ENCODE data around the gene PLA2G1B.
"Not testable (repeated sequence)": the region's sequence is repeated elsewhere in the genome, so short reads cannot be mapped to it uniquely, and the experiment has no call there.

Gene PLA2G1B

GRCh38 chr12:120337730-120338129 lies 10.2 kb upstream of the PLA2G1B start:
- Histone ChIP-seq H3K4me2 (no peak overlapping the region), H2AFZ (ENCODE audit: low read depth) (no peak overlapping the region), H3K27me3 (ENCODE audit: insufficient read depth, low read depth) (no peaks in the 10 kb centered on the region), H3K36me3 (ENCODE audit: insufficient read depth) (no peaks in the 10 kb centered on the region), H4K20me1 (ENCODE audit: insufficient read depth) (no peaks in the 10 kb centered on the region), H3K27ac (no peak overlapping the region), H3K4me1 (ENCODE audit: low read depth, poor library complexity, severe bottlenecking) (no peaks in the 10 kb centered on the region), H3K79me2 (ENCODE audit: insufficient read depth, low read depth) (no peaks in the 10 kb centered on the region), H3K4me3 (IDR thresholded peaks at IDR 0.05; ENCODE audit: insufficient read depth, low read depth, low read length) (no peak overlapping the region), H3K9ac (no peak overlapping the region)
- no peak for TF ChIP-seq CTCF (conservative IDR thresholded peaks at IDR 0.05; ENCODE audit: low read depth, low read length)

DNA sequence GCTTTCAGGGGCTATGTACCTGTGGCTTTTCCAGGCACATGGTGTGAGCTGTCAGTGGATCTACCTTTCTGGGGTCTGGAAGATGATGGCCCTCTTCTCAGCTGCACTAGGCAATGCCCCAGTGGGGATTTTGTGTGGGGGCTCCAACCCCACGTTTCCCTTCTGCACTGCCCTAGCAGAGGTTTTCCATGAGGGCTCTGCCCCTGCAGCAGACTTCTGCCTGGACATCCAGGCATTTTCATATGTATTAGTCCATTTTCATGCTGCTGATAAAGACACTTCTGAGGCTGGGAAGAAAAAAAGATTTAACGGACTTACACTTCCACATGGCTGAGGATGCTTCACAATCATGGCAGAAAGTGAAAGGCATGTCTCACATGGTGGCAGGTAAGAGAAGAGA lies 8.8 kb upstream of the PLA2G1B start:
- H3K27me3 ChIP-seq (ENCODE audit: insufficient read depth, low read depth); H2AFZ ChIP-seq (ENCODE audit: low read depth); H3K79me2 ChIP-seq (ENCODE audit: insufficient read depth, low read depth); H3K27ac ChIP-seq; H3K4me1 ChIP-seq (ENCODE audit: low read depth, poor library complexity, severe bottlenecking); H3K4me2 ChIP-seq; H4K20me1 ChIP-seq (ENCODE audit: insufficient read depth); H3K36me3 ChIP-seq (ENCODE audit: insufficient read depth); H3K4me3 ChIP-seq (IDR thresholded peaks at IDR 0.05; ENCODE audit: insufficient read depth, low read depth, low read length); H3K9ac ChIP-seq: not testable (repeated sequence)

- H3K4me3 ChIP-seq (IDR thresholded peaks at IDR 0.05; ENCODE audit: insufficient read depth, low read depth, low read length); H3K4me1 ChIP-seq (ENCODE audit: low read depth, poor library complexity, severe bottlenecking); H3K79me2 ChIP-seq (ENCODE audit: insufficient read depth, low read depth); H3K27me3 ChIP-seq (ENCODE audit: insufficient read depth, low read depth); H4K20me1 ChIP-seq (ENCODE audit: insufficient read depth); H3K9ac ChIP-seq; H3K36me3 ChIP-seq (ENCODE audit: insufficient read depth); H2AFZ ChIP-seq (ENCODE audit: low read depth); H3K4me2 ChIP-seq; H3K27ac ChIP-seq: not testable (repeated sequence)
- 0 out of 2 replicates have a peak, but pooled peaks have one; percentile 23 for TF ChIP-seq CTCF (conservative IDR thresholded peaks at IDR 0.05; ENCODE audit: low read depth, low read length)
Measured at GRCh38 chr12:120335447-120335846, 7.9 kb upstream of the PLA2G1B start.

GRCh38 chr12:120332523-120332922 lies 4.9 kb upstream of the PLA2G1B start:
- Histone ChIP-seq H3K4me2 (no peak overlapping the region), H3K9ac (no peak overlapping the region), H4K20me1 (ENCODE audit: insufficient read depth) (no peaks in the 10 kb centered on the region), H3K36me3 (ENCODE audit: insufficient read depth) (no peaks in the 10 kb centered on the region), H3K27me3 (ENCODE audit: insufficient read depth, low read depth) (no peaks in the 10 kb centered on the region), H3K4me3 (IDR thresholded peaks at IDR 0.05; ENCODE audit: insufficient read depth, low read depth, low read length) (no peak overlapping the region), H3K79me2 (ENCODE audit: insufficient read depth, low read depth) (no peaks in the 10 kb centered on the region), H3K27ac (no peak overlapping the region), H3K4me1 (ENCODE audit: low read depth, poor library complexity, severe bottlenecking) (no peaks in the 10 kb centered on the region), H2AFZ (ENCODE audit: low read depth) (no peak overlapping the region)
- TF ChIP-seq CTCF (conservative IDR thresholded peaks at IDR 0.05; ENCODE audit: low read depth, low read length) = no peak

GRCh38 chr12:120332041-120332440 lies 4.5 kb upstream of the PLA2G1B start:
- H3K36me3 ChIP-seq (ENCODE audit: insufficient read depth) = no peaks in the 10 kb centered on the region
- no peak overlapping the region for H3K4me2 ChIP-seq
- H3K9ac ChIP-seq = no peak overlapping the region

More at GRCh38 chr12:120332041-120332440, 4.5 kb upstream of the PLA2G1B start:
- Histone ChIP-seq H3K27me3 (ENCODE audit: insufficient read depth, low read depth) (no peaks in the 10 kb centered on the region), H4K20me1 (ENCODE audit: insufficient read depth) (no peaks in the 10 kb centered on the region), H3K27ac (no peak overlapping the region), H3K4me3 (IDR thresholded peaks at IDR 0.05; ENCODE audit: insufficient read depth, low read depth, low read length) (no peak overlapping the region), H3K79me2 (ENCODE audit: insufficient read depth, low read depth) (no peaks in the 10 kb centered on the region), H3K4me1 (ENCODE audit: low read depth, poor library complexity, severe bottlenecking) (no peaks in the 10 kb centered on the region), H2AFZ (ENCODE audit: low read depth) (no peak overlapping the region)
- no peak for TF ChIP-seq CTCF (conservative IDR thresholded peaks at IDR 0.05; ENCODE audit: low read depth, low read length)
